GM12891 (cell line): Measurements from ENCODE around the gene ADAT2.

Experiments
- POLR2A ChIP-seq: IDR thresholded peaks from 2 replicates; pipeline ENCODE4 v1.6.1; 2011; ENCODE audit warnings: low read depth, low read length, control low read depth
- POLR2AphosphoS5 ChIP-seq: IDR thresholded peaks from 2 replicates; pipeline ENCODE4 v1.6.1; 2011; ENCODE audit warnings: low read depth, low read length, control low read depth
- POU2F2 ChIP-seq: IDR thresholded peaks from 2 replicates; pipeline ENCODE4 v1.6.1; 2011; ENCODE audit warnings: low read depth, mild to moderate bottlenecking, control low read depth, low read length, moderate library complexity
- TAF1 ChIP-seq: IDR thresholded peaks from 2 replicates; pipeline ENCODE4 v1.6.1; 2011; ENCODE audit warnings: low read depth, low read length, control low read depth

GRCh38 chr6:143401068-143401446 is 49.4 kb downstream of the ADAT2 start:
- TF ChIP-seq POLR2AphosphoS5: no peak
- no peak for TF ChIP-seq POLR2A
- TF ChIP-seq TAF1: no peak
- TF ChIP-seq POU2F2: no peak
